GM23338 (cell line): Measurements from ENCODE around the gene CNPY4.

Experiments used
- CREB1 ChIP-seq: fragments of 250-450 bp; sonication (Bioruptor Pico); IDR thresholded peaks from 2 replicates; pipeline ENCODE4 v1.5.0; 2020; ENCODE audit warnings: low read depth, mild to moderate bottlenecking, moderate library complexity
- CTCF ChIP-seq, 2 experiments: fragments of 200-600 bp in 1 of 2; sonication (generic) in 1 of 2; conservative IDR thresholded peaks; 2 replicates each; pipeline versions ENCODE4 v1.5.1 to v1.6.1; 2016 to 2017; ENCODE audit warnings: antibody characterized with exemption in 2 of 2, low read depth in 2 of 2, mild to moderate bottlenecking in 2 of 2, moderate library complexity in 1 of 2
- ETS1 ChIP-seq: IDR thresholded peaks from 2 replicates; pipeline ENCODE4 v1.6.1; 2016; ENCODE audit warnings: antibody characterized with exemption
- EZH2 ChIP-seq: fragments of 200-600 bp; sonication (generic); IDR thresholded peaks from one replicate; pipeline ENCODE4 v1.8.0; 2017; ENCODE audit warnings: antibody characterized with exemption, mild to moderate bottlenecking, low read depth; ENCODE audit not compliant: unreplicated experiment
- EZH2phosphoT487 ChIP-seq: fragments of 200-600 bp; sonication (generic); IDR thresholded peaks from one replicate; pipeline ENCODE4 v1.8.1; 2018; ENCODE audit warnings: antibody characterized with exemption; ENCODE audit not compliant: unreplicated experiment
- POLR2AphosphoS5 ChIP-seq: IDR thresholded peaks from 2 replicates; pipeline ENCODE4 v1.6.1; 2016; ENCODE audit warnings: antibody characterized with exemption, low read depth
- REST ChIP-seq: IDR thresholded peaks from one replicate; pipeline ENCODE4 v1.6.1; 2018; ENCODE audit warnings: antibody characterized with exemption; ENCODE audit not compliant: unreplicated experiment

- no peak for TF ChIP-seq EZH2phosphoT487
- TF ChIP-seq REST = no peak
- TF ChIP-seq CTCF (conservative IDR thresholded peaks at IDR 0.05; ENCODE audit: low read depth in 2 of 2) = peak in 1 of 2 experiments; percentile 13; a peak in 1 of 4 replicates
- no peak for TF ChIP-seq POLR2AphosphoS5
- TF ChIP-seq EZH2 = no peak
- no peak for TF ChIP-seq CREB1
- no peak for TF ChIP-seq ETS1
These were observed 54.5 kb downstream of the CNPY4 start for GRCh38 chr7:100173806-100174495.
